Measurements from ENCODE around the gene TMEM132D.

DNA sequence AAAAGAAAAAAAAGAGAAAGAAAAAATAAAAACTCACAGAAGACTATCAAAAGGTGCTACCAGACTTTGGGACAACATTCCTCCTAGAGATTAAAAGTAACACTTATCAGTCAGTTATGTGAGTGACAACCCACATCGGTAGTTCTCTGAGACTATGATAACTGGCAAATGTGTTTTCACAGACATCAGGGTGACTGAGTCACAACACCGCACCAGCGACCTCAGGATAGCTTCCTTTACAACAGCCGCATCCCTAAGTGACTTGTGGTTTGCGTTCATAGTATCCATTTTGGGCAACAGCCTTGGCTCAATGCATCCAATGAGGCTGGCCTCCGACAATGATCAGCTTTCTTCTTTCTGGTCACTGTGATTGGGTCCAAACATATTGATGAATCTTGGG, 359.1 kb downstream of the TMEM132D start:
- TF ChIP-seq, protein P1, sequence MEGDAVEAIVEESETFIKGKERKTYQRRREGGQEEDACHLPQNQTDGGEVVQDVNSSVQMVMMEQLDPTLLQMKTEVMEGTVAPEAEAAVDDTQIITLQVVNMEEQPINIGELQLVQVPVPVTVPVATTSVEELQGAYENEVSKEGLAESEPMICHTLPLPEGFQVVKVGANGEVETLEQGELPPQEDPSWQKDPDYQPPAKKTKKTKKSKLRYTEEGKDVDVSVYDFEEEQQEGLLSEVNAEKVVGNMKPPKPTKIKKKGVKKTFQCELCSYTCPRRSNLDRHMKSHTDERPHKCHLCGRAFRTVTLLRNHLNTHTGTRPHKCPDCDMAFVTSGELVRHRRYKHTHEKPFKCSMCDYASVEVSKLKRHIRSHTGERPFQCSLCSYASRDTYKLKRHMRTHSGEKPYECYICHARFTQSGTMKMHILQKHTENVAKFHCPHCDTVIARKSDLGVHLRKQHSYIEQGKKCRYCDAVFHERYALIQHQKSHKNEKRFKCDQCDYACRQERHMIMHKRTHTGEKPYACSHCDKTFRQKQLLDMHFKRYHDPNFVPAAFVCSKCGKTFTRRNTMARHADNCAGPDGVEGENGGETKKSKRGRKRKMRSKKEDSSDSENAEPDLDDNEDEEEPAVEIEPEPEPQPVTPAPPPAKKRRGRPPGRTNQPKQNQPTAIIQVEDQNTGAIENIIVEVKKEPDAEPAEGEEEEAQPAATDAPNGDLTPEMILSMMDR (conservative IDR thresholded peaks at IDR 0.05; ENCODE audit: low read depth, low read length), result no peak
- TF ChIP-seq EZH2 (IDR thresholded peaks at IDR 0.05; ENCODE audit: borderline replicate concordance, low read depth, low read length, poor library complexity, severe bottlenecking), result no peak
